HepG2 (cell line): ENCODE results near the gene FOXK2. TPM values are rescaled to one million over a fixed set of nuclear protein-coding genes. Genes with fewer than 3 reads are reported as not detected.

Source experiments
- ATF2 ChIP-seq: sonication (generic); formaldehyde crosslinking; IDR thresholded peaks from 2 replicates; pipeline ENCODE4 v1.4.0; 2020; ENCODE audit warnings: missing genetic modification reagents
- DZIP1 ChIP-seq: sonication (generic); formaldehyde crosslinking; IDR thresholded peaks from 2 replicates; pipeline ENCODE4 v1.5.0; 2020; ENCODE audit warnings: mild to moderate bottlenecking, missing genetic modification reagents
- FOXO4 ChIP-seq: sonication (generic); formaldehyde crosslinking; conservative IDR thresholded peaks from 2 replicates; pipeline ENCODE4 v1.8.1; 2023; ENCODE audit warnings: missing genetic modification reagents
- HMGXB4 ChIP-seq, 2 experiments: sonication (generic) in 1 of 2; formaldehyde crosslinking in 1 of 2; IDR thresholded peaks; 2 replicates each; pipeline versions ENCODE4 v1.4.0 to v1.6.1; 2018 to 2020; ENCODE audit warnings: missing genetic modification reagents in 2 of 2, borderline replicate concordance in 1 of 2, low read depth in 1 of 2, mild to moderate bottlenecking in 1 of 2, missing biosample characterization in 1 of 2
- KDM2A ChIP-seq: sonication (generic); formaldehyde crosslinking; IDR thresholded peaks from 2 replicates; pipeline ENCODE4 v1.4.0; 2020; ENCODE audit warnings: low read depth, missing genetic modification reagents, borderline replicate concordance
- MAZ ChIP-seq, 2 experiments: sonication (generic) in 1 of 2; formaldehyde crosslinking in 1 of 2; IDR thresholded peaks; 2 replicates each; pipeline versions ENCODE4 v1.5.0 to v1.6.1; 2012 to 2020; ENCODE audit warnings: low read depth in 2 of 2, mild to moderate bottlenecking in 2 of 2, borderline replicate concordance in 1 of 2, improper control_type of control experiment in 1 of 2, low read length in 1 of 2, missing genetic modification reagents in 1 of 2, moderate library complexity in 1 of 2
- MED8 ChIP-seq: sonication (generic); formaldehyde crosslinking; IDR thresholded peaks from 2 replicates; pipeline ENCODE4 v1.8.1; 2023; ENCODE audit warnings: mild to moderate bottlenecking, missing genetic modification reagents; ENCODE audit not compliant: insufficient replicate concordance
- NFIC ChIP-seq: IDR thresholded peaks from 2 replicates; pipeline ENCODE4 v1.6.1; 2012; ENCODE audit warnings: mild to moderate bottlenecking, low read length, inconsistent platforms
- PCBP1 ChIP-seq: fragments of 200-400 bp; formaldehyde crosslinking; IDR thresholded peaks from 2 replicates; pipeline ENCODE4 v1.6.1; 2017; ENCODE audit warnings: mild to moderate bottlenecking, low read depth, low read length, borderline replicate concordance
- PRMT3 ChIP-seq: sonication (generic); formaldehyde crosslinking; IDR thresholded peaks from 2 replicates; pipeline ENCODE4 v1.8.1; 2022; ENCODE audit warnings: low read depth, mild to moderate bottlenecking, moderate library complexity, missing genetic modification reagents, borderline replicate concordance
- SP5 ChIP-seq: IDR thresholded peaks from 2 replicates; pipeline ENCODE4 v1.6.1; 2016; ENCODE audit warnings: low read depth, borderline replicate concordance
- THAP9 ChIP-seq: sonication (generic); formaldehyde crosslinking; IDR thresholded peaks from 2 replicates; pipeline ENCODE4; 2020; ENCODE audit warnings: missing genetic modification reagents, mild to moderate bottlenecking, borderline replicate concordance
- ZNF773 ChIP-seq: sonication (generic); formaldehyde crosslinking; IDR thresholded peaks from 2 replicates; pipeline ENCODE4 v1.4.0; 2020; ENCODE audit warnings: missing genetic modification reagents, borderline replicate concordance
- ZNF883 ChIP-seq: sonication (generic); formaldehyde crosslinking; IDR thresholded peaks from 2 replicates; pipeline ENCODE4 v1.5.1; 2020; ENCODE audit warnings: mild to moderate bottlenecking, missing genetic modification reagents; ENCODE audit errors: not compliant biosample characterization
- polyA plus RNA-seq, 8 experiments: library from polyadenylated mRNA; depleted of rRNA in 3 of 8; stranded (reverse) in 7 of 8; unstranded in 1 of 8; fragments of >200 nt; fragmentation: Illumina TruSeq in 4 of 8; extraction: Trizol in 4 of 8; gene quantifications; 2 replicates each; pipeline versions ENCODE4 v1.2.1 to v1.2.3, GENCODE V29; 2011 to 2016; ENCODE audit warnings: low read depth in 4 of 8, missing spikeins in 1 of 8, mixed read lengths in 1 of 8; ENCODE audit not compliant: insufficient read depth in 1 of 8
- total RNA-seq, 5 experiments: library from RNA; depleted of rRNA; stranded (reverse); fragments of >200 nt; fragmentation: Illumina TruSeq; extraction: Trizol; gene quantifications; 2 replicates each; pipeline ENCODE4 v1.2.3, GENCODE V29; 2016; ENCODE audit warnings: low read depth in 1 of 5
- TF ChIP-seq, protein P1 (sequence below): sonication (generic); formaldehyde crosslinking; IDR thresholded peaks from 2 replicates; pipeline ENCODE4 v1.5.0; 2020; ENCODE audit warnings: mild to moderate bottlenecking, missing genetic modification reagents

The FOXK2 gene
- total and polyA plus RNA-seq, 2 of the 13 experiments (the other 11 are each of a cell fraction or from before 2014, with no cell fraction given) = 67.1 to 67.2 TPM

- TF ChIP-seq, protein P1, sequence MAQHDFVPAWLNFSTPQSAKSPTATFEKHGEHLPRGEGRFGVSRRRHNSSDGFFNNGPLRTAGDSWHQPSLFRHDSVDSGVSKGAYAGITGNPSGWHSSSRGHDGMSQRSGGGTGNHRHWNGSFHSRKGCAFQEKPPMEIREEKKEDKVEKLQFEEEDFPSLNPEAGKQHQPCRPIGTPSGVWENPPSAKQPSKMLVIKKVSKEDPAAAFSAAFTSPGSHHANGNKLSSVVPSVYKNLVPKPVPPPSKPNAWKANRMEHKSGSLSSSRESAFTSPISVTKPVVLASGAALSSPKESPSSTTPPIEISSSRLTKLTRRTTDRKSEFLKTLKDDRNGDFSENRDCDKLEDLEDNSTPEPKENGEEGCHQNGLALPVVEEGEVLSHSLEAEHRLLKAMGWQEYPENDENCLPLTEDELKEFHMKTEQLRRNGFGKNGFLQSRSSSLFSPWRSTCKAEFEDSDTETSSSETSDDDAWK (CRISPR knock-in tag) = no peak
- TF ChIP-seq SP5 (no peak), KDM2A (CRISPR knock-in tag) (no peak), ATF2 (no peak), PCBP1 (no peak), FOXO4 (no peak), DZIP1 (no peak), PRMT3 (CRISPR knock-in tag) (no peak), HMGXB4 (CRISPR knock-in tag; IDR thresholded peaks at IDR 0.05; ENCODE audit: borderline replicate concordance in 1 of 2, low read depth in 1 of 2) (no peak), ZNF883 (CRISPR knock-in tag) (no peak), NFIC (no peak), MED8 (CRISPR knock-in tag) (no peak), THAP9 (CRISPR knock-in tag) (no peak), MAZ (IDR thresholded peaks at IDR 0.05; ENCODE audit: borderline replicate concordance, low read depth, low read length) (no peak), MAZ (CRISPR knock-in tag; IDR thresholded peaks at IDR 0.05; ENCODE audit: low read depth) (0 out of 2 replicates have a peak, but pooled peaks have one; percentile 26), ZNF773 (no peak)
Measured at GRCh38 chr17:82507631-82508175, 11.8 kb upstream of the FOXK2 start (continued).
